Keratinocyte (primary cell): ENCODE results near the gene CLN6.

Experiments used
- EZH2 ChIP-seq: IDR thresholded peaks from one replicate; pipeline ENCODE4 v1.6.1; 2012; ENCODE audit warnings: inconsistent platforms, mild to moderate bottlenecking, low read length, moderate library complexity
- TF ChIP-seq, protein P1 (sequence below), 3 experiments: IDR thresholded peaks in 1 of 3; conservative IDR thresholded peaks in 1 of 3; optimal IDR thresholded peaks in 1 of 3; 2 replicates in 2 of 3; 3 replicates in 1 of 3; pipeline versions ENCODE3 to v1.5.1; 2011; ENCODE audit warnings: low read length in 3 of 3, mild to moderate bottlenecking in 3 of 3, moderate library complexity in 2 of 3, control low read depth in 1 of 3, inconsistent platforms in 1 of 3; ENCODE audit not compliant: insufficient read depth in 2 of 3; ENCODE audit errors: extremely low read depth in 1 of 3

DNA sequence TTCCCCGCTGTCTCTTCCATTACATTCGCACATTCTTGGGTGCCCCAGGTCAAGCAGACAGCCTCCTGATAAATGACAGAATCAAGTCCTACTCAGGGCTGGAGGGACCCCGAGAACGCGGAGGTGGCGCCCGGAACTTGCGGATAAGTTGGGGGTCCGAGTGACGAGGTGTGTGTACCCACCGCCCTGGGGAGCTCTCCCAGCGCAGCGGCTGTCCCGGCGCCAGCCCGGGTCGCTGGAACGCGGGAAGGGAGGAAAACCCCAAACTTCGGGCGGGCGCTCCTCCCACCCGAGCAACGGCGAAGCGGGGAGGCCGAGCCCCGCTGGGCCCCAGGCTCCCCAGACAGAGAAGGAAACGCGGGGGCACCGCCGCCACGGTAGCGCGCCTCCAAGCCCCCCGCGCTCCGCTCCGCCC lies 550 bp downstream of the CLN6 start:
- TF ChIP-seq, protein P1, sequence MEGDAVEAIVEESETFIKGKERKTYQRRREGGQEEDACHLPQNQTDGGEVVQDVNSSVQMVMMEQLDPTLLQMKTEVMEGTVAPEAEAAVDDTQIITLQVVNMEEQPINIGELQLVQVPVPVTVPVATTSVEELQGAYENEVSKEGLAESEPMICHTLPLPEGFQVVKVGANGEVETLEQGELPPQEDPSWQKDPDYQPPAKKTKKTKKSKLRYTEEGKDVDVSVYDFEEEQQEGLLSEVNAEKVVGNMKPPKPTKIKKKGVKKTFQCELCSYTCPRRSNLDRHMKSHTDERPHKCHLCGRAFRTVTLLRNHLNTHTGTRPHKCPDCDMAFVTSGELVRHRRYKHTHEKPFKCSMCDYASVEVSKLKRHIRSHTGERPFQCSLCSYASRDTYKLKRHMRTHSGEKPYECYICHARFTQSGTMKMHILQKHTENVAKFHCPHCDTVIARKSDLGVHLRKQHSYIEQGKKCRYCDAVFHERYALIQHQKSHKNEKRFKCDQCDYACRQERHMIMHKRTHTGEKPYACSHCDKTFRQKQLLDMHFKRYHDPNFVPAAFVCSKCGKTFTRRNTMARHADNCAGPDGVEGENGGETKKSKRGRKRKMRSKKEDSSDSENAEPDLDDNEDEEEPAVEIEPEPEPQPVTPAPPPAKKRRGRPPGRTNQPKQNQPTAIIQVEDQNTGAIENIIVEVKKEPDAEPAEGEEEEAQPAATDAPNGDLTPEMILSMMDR (optimal IDR thresholded peaks at IDR 0.05 in 1 of 3, IDR thresholded peaks at IDR 0.05 in 1 of 3, conservative IDR thresholded peaks at IDR 0.05 in 1 of 3; ENCODE audit: extremely low read depth in 1 of 3, insufficient read depth in 2 of 3, low read length in 3 of 3), result no peak
- TF ChIP-seq EZH2, result no peak
